CD14-positive monocyte (primary cell): ENCODE measurements around the gene CLC. TPM values are rescaled to one million over a fixed set of nuclear protein-coding genes. Genes with fewer than 3 reads are reported as not detected.

Experiments used
- DNase-seq, 3 donors: peaks; one replicate each; pipeline ENCODE4 v3.0.0-alpha.2; 2011 to 2022
- H2AFZ ChIP-seq: 2 replicates; pipeline ENCODE4 v1.6.0; 2012; ENCODE audit warnings: mild to moderate bottlenecking, low read depth, low read length, inconsistent platforms; ENCODE audit not compliant: insufficient read depth, poor library complexity, severe bottlenecking
- H3K27ac ChIP-seq, 2 donors: 1 replicate in 1 of 2; 2 replicates in 1 of 2; pipeline ENCODE4 v1.5.1; 2012 to 2013; ENCODE audit warnings: low read length in 2 of 2, control low read depth in 1 of 2, inconsistent platforms in 1 of 2, low read depth in 1 of 2, mild to moderate bottlenecking in 1 of 2
- H3K27me3 ChIP-seq, 2 donors: one replicate each; pipeline versions ENCODE4 v1.6.0 to v1.6.1; 2011 to 2013; ENCODE audit warnings: low read length in 2 of 2; ENCODE audit not compliant: control insufficient read depth in 2 of 2, insufficient read depth in 2 of 2
- H3K36me3 ChIP-seq, 2 donors: replicated peaks in 1 of 2; 1 replicate in 1 of 2; 2 replicates in 1 of 2; pipeline versions ENCODE4 v1.5.1 to v1.6.1; 2012 to 2013; ENCODE audit warnings: low read length in 2 of 2, control low read depth in 1 of 2, inconsistent platforms in 1 of 2, mild to moderate bottlenecking in 1 of 2; ENCODE audit not compliant: insufficient read depth in 2 of 2, control insufficient read depth in 1 of 2
- H3K4me1 ChIP-seq, 2 donors: 1 replicate in 1 of 2; 2 replicates in 1 of 2; pipeline versions ENCODE4 v1.5.1 to v1.6.1; 2012 to 2013; ENCODE audit warnings: low read length in 2 of 2, control low read depth in 1 of 2, inconsistent platforms in 1 of 2, mild to moderate bottlenecking in 1 of 2, moderate library complexity in 1 of 2; ENCODE audit not compliant: insufficient read depth in 2 of 2, control insufficient read depth in 1 of 2
- H3K4me2 ChIP-seq: replicated peaks from 2 replicates; pipeline ENCODE3; 2012; ENCODE audit warnings: low read length, moderate library complexity, mild to moderate bottlenecking; ENCODE audit not compliant: poor library complexity, severe bottlenecking; ENCODE audit errors: extremely low read depth
- H3K4me3 ChIP-seq, 3 experiments: fragments of 200-600 bp in 1 of 3; sonication (generic) in 1 of 3; replicated peaks in 1 of 3; 1 replicate in 2 of 3; 2 replicates in 1 of 3; pipeline ENCODE4 v1.5.1; 2011 to 2013; ENCODE audit warnings: low read length in 3 of 3, mild to moderate bottlenecking in 3 of 3, control low read depth in 2 of 3, low read depth in 2 of 3, inconsistent platforms in 1 of 3, moderate library complexity in 1 of 3
- H3K79me2 ChIP-seq: 2 replicates; pipeline ENCODE4 v1.6.0; 2012; ENCODE audit warnings: mild to moderate bottlenecking, control low read depth, inconsistent platforms, low read length, moderate library complexity; ENCODE audit not compliant: insufficient read depth
- H3K9ac ChIP-seq: 2 replicates; pipeline ENCODE4 v1.6.0; 2017; ENCODE audit warnings: low read length, mild to moderate bottlenecking; ENCODE audit not compliant: insufficient read depth, poor library complexity, severe bottlenecking
- H3K9me3 ChIP-seq, 2 donors: replicated peaks in 1 of 2; 1 replicate in 1 of 2; 2 replicates in 1 of 2; pipeline versions ENCODE4 v1.5.1 to v1.6.1; 2012 to 2013; ENCODE audit warnings: low read length in 2 of 2, control low read depth in 1 of 2; ENCODE audit not compliant: control insufficient read depth in 1 of 2, insufficient read depth in 1 of 2
- H4K20me1 ChIP-seq: 2 replicates; pipeline ENCODE4 v1.6.0; 2012; ENCODE audit warnings: mild to moderate bottlenecking, low read length, control low read depth, moderate library complexity; ENCODE audit not compliant: insufficient read depth
- H3K27ac Mint-ChIP-seq, 7 donors: one replicate each; pipeline ENCODE4 v1.8.0; 2020; ENCODE audit warnings: mild to moderate bottlenecking in 7 of 7, mixed read lengths in 7 of 7, moderate library complexity in 6 of 7, inconsistent platforms in 2 of 7
- H3K27me3 Mint-ChIP-seq, 3 donors: one replicate each; pipeline ENCODE4 v1.8.0; 2021 to 2022; ENCODE audit warnings: low read depth in 3 of 3, mild to moderate bottlenecking in 3 of 3, mixed read lengths in 3 of 3, moderate library complexity in 3 of 3, inconsistent platforms in 1 of 3
- H3K36me3 Mint-ChIP-seq, 2 donors: one replicate each; pipeline ENCODE4 v1.8.0; 2020; ENCODE audit warnings: mixed read lengths in 2 of 2, inconsistent platforms in 1 of 2, mild to moderate bottlenecking in 1 of 2
- H3K4me1 Mint-ChIP-seq: one replicate; pipeline ENCODE4 v1.8.0; 2020; ENCODE audit warnings: mild to moderate bottlenecking, mixed read lengths
- H3K4me3 Mint-ChIP-seq, 2 donors: one replicate each; pipeline ENCODE4 v1.8.0; 2020; ENCODE audit warnings: mild to moderate bottlenecking in 2 of 2, mixed read lengths in 2 of 2, moderate library complexity in 1 of 2
- H3K9me3 Mint-ChIP-seq, 7 donors: one replicate each; pipeline ENCODE4 v1.8.0; 2020 to 2022; ENCODE audit warnings: mixed read lengths in 7 of 7, mild to moderate bottlenecking in 6 of 7, moderate library complexity in 6 of 7, inconsistent platforms in 2 of 7
- WGBS: methylation state at CpG from one replicate; pipeline ENCODE4 v1.1.5; 2013; ENCODE audit warnings: missing lambda C conversion rate; ENCODE audit not compliant: insufficient coverage; 5-methylcytosine and 5-hydroxymethylcytosine counted together
- intact Hi-C, 2 donors: fragments of 100-400 bp; cut with micrococcal nuclease; formaldehyde crosslinking; loops; one replicate each; pipeline versions ENCODE4 v1.15.0 to v1.15.1; 2023
- polyA plus RNA-seq, 3 donors: library from polyadenylated mRNA; depleted of rRNA in 1 of 3; unstranded in 2 of 3; stranded (reverse) in 1 of 3; fragments of 300-500 nt in 2 of 3; fragments of >200 nt in 1 of 3; fragmentation: Illumina TruSeq in 2 of 3; gene quantifications; 1 replicate in 2 of 3; 2 replicates in 1 of 3; pipeline ENCODE4 v1.2.3, GENCODE V29; 2012 to 2021
- small RNA-seq: library from RNA; depleted of rRNA; stranded (forward); fragments of <200 nt; gene quantifications from one replicate; pipeline ENCODE3, GENCODE V24; 2012; ENCODE audit warnings: low read depth; ENCODE audit not compliant: insufficient read length
- TF ChIP-seq, protein P1 (sequence below): fragments of 200-600 bp; IDR thresholded peaks from one replicate; pipeline ENCODE4 v1.8.0; 2022; ENCODE audit warnings: antibody characterized with exemption, mild to moderate bottlenecking

CLC gene
- polyA plus RNA-seq, 3 donors, result 0.82 to 1.9 TPM; not detected in 1

DNA sequence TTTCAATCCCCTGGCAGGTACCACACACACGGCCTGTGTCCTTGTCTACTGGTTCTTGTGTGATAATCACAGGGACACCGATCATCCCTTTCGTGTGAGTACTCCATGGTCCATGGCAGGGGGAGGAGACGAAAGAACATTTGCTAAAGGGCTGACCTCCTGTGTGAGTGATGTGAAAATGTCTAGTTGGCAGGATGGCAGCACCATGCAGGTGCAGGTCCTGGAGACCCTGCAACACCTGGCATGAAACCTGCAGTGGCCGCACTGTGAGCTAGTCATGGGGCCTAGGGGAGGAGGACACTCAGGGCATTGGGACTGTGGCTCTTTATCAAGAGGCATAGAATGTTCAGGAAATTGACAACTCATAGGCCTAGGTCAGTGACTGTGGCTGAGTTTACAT lies 56.4 kb downstream of the CLC start:
- no peaks in the 10 kb centered on the region for H3K4me1 ChIP-seq
- Mint-ChIP-seq H3K4me3 (no peak overlapping the region), H3K27ac (peak overlapping the region in 1 of 7 donors; percentile 40), H3K27me3 (peaks cover 3% of the 10 kb centered on the region in 3 donors), H3K36me3 (no peaks in the 10 kb centered on the region), H3K9me3 (peaks cover 0 to 2% (median 0%) of the 10 kb centered on the region in 7 donors), H3K4me1 (peaks cover 8% of the 10 kb centered on the region)
- no peak overlapping the region for H3K4me2 ChIP-seq
- DNase-seq, result no peak
- H3K4me3 ChIP-seq, result no peak overlapping the region
- H3K36me3 ChIP-seq, result no peaks in the 10 kb centered on the region
- intact Hi-C loops, result no loop called here
- H3K27ac ChIP-seq, result no peak overlapping the region
- TF ChIP-seq, protein P1, sequence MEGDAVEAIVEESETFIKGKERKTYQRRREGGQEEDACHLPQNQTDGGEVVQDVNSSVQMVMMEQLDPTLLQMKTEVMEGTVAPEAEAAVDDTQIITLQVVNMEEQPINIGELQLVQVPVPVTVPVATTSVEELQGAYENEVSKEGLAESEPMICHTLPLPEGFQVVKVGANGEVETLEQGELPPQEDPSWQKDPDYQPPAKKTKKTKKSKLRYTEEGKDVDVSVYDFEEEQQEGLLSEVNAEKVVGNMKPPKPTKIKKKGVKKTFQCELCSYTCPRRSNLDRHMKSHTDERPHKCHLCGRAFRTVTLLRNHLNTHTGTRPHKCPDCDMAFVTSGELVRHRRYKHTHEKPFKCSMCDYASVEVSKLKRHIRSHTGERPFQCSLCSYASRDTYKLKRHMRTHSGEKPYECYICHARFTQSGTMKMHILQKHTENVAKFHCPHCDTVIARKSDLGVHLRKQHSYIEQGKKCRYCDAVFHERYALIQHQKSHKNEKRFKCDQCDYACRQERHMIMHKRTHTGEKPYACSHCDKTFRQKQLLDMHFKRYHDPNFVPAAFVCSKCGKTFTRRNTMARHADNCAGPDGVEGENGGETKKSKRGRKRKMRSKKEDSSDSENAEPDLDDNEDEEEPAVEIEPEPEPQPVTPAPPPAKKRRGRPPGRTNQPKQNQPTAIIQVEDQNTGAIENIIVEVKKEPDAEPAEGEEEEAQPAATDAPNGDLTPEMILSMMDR, result no peak
- H3K9me3 ChIP-seq, result no peaks in the 10 kb centered on the region
- H4K20me1 ChIP-seq, result no peaks in the 10 kb centered on the region
- H2AFZ ChIP-seq, result no peak overlapping the region
- H3K79me2 ChIP-seq, result no peaks in the 10 kb centered on the region
- no peak overlapping the region for H3K9ac ChIP-seq
- 92% methylated on average over 4 of the region's 5 CpGs for WGBS
- H3K27me3 ChIP-seq, result no peaks in the 10 kb centered on the region

Small RNA genes within 50 kb of the gene (small RNA-seq; reads per million reads assigned to genes)
- gene RPS29P27, result not detected

Other genes starting within 250 kb of the CLC start
- gene DLL3, start 239.1 kb downstream of the CLC start, polyA plus RNA-seq, result not detected
- gene SELENOV, start 222.9 kb downstream of the CLC start, polyA plus RNA-seq, result not detected
- 1 to 10 TPM; 1.2 to 2.6 (median 2.4) TPM for gene EID2B, start 205.2 kb downstream of the CLC start, polyA plus RNA-seq
- 10 to 100 TPM in 2 of 3 donors, 1 to 10 TPM in 1; 5.8 to 20.4 (median 12.5) TPM for gene EID2, start 197.9 kb downstream of the CLC start, polyA plus RNA-seq
- not detected for gene LGALS13, start 135.5 kb downstream of the CLC start, polyA plus RNA-seq
- gene LGALS16, start 82.1 kb downstream of the CLC start, polyA plus RNA-seq, result not detected
- gene LGALS14, start 33.5 kb downstream of the CLC start, polyA plus RNA-seq, result not detected
- not detected for gene LEUTX, start 40.8 kb upstream of the CLC start, polyA plus RNA-seq
- gene DYRK1B, start 96.1 kb upstream of the CLC start, polyA plus RNA-seq, result 10 to 100 TPM in 1 of 3 donors, 1 to 10 TPM in 2; 4.2 to 13.6 (median 6.5) TPM
- 100 to 1,000 TPM in 1 of 3 donors, 10 to 100 TPM in 2; 57.1 to 157 (median 60.3) TPM for gene FBL, start 108.3 kb upstream of the CLC start, polyA plus RNA-seq
- gene FCGBP, start 196.6 kb upstream of the CLC start, polyA plus RNA-seq, result under 1 TPM in 2 of 3 donors, not detected in 1; 0.07 to 0.29 TPM
- gene PSMC4, start 233.1 kb upstream of the CLC start, polyA plus RNA-seq, result 10 to 100 TPM; 67.0 to 85.8 (median 79.6) TPM